GM18517 (cell line): ENCODE measurements around the gene GSTK1.
"Not testable (repeated sequence)": the region's sequence is repeated elsewhere in the genome, so short reads cannot be mapped to it uniquely, and the experiment has no call there.

ENCODE experiments used
- ATAC-seq: cut with Tn5 transposase; IDR thresholded peaks from one replicate; pipeline ENCODE4 v1.9.1; 2021; ENCODE audit warnings: mild to moderate bottlenecking, moderate library complexity; ENCODE audit not compliant: unreplicated experiment

Gene GSTK1

DNA sequence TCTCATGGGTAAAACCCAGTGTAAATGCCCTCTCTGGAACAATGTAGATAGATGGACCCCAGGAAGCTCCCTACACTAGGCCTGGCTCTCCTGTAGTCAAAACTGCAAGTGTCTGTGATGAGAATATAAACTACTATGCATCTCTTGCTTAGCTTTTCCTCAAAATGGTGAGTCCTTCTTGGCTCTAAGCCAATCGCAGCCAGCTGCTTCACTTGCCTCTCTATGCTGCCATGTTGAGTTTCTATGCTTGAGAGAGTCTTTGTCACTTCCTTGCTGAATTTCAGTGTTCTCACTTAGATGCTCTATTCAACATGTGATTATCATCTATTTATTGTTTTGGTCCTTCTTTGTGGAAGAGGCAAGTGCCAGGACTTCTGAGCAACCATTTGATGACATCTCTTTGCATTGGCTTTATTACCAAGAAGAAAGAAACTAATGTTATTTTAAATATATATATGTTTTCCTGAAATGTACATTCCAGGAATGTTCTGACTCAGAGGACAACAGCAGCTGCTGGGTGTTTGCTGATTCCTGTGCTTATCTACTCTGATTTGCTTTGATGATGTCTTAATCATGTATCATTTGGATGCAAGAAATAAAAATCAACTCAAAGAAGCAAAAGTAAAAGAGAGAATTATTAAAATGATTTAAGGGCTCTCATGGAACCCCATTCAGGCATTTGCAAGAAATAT, 24.8 kb upstream of the GSTK1 start:
- ATAC-seq: no peak

GRCh38 chr7:143239813-143240212, 23.4 kb upstream of the GSTK1 start:
- no peak for ATAC-seq

- peak; percentile 93 for ATAC-seq
Measured at GRCh38 chr7:143240291-143241168, 22.7 kb upstream of the GSTK1 start.

DNA sequence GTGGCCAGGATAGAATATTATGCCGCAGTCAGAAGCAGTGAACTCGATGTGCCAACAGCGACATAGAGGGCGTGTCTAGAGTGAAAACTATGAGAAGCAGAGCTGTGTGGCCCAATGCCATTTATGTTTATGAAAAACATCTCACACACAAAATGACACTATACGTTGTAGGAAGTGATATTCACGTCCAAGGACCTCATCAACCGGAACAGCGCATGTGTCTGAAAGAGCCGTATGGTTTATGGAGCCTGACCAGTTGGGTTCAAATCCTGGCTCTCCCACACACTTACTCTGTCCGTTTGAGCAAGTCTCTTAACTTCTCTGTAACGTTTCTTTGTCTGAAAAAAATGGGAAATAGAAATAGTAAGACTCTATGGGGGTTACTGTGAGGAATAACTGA, 20.9 kb upstream of the GSTK1 start:
- no peak for ATAC-seq

GRCh38 chr7:143243111-143243510, 20.1 kb upstream of the GSTK1 start:
- ATAC-seq: no peak

DNA sequence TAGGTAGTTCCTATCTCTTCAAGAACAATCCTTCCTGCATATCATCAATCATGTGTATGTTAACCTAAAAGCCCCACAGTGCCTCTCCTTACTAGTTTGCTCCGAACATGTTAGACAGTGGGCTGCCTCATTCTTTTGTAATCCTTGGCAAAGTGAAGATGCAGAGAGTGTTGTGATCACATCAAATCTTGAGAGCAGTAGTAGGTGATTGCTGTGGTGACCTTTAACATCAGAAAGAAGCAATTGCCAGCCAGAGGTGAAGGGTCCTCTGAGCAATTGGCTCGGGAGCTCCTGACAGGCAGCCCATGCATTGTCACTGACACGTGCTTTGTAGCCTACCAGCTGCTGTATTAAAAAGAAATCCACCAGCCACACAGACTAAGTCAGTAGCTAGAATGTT, 19.6 kb upstream of the GSTK1 start:
- ATAC-seq: no peak

GRCh38 chr7:143244321-143244720, 18.9 kb upstream of the GSTK1 start:
- no peak for ATAC-seq

DNA sequence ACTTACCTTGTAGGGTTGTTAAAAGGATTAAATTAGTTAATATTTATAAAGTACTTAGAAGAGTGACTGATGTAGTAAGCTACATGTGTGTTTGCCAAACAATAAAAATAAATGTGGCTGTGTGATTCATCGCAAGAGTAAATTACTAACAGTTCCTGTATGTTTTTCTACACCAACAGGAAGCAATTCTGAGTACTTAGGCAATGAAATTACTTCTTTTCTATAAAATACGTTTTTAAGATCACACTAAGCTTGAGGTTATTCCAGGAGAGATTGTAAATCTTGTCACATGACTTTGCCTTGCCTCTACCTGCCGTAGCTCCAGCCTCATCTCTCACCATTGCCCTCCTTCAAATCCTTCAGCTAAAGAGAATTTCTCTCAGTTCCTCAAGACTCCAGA, 18.1 kb upstream of the GSTK1 start:
- ATAC-seq: no peak

GRCh38 chr7:143247372-143247771, 15.9 kb upstream of the GSTK1 start:
- ATAC-seq: no peak

GRCh38 chr7:143248761-143249354, 14.4 kb upstream of the GSTK1 start:
- ATAC-seq: no peak

DNA sequence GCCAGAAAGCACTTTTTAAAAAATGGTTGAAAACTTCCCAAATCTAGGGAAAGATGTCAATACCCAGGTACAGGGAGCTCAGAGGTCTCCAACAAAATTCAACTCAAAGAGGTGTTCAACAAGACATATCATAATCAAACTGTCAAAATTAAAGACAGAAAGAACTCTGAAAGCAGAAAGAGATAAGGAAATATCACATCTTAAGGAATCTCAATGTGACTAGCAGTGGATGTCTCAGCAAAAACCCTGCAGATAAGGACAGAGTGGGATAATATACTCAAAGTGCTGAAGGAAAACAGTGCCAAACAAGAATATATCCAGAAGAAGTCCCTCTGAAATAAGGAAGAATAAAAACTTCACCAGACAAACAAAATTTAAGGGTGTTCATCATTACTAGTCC, 13.0 kb upstream of the GSTK1 start:
- ATAC-seq: no peak

GRCh38 chr7:143250822-143251221, 12.4 kb upstream of the GSTK1 start:
- no peak for ATAC-seq

GRCh38 chr7:143252006-143252405, 11.2 kb upstream of the GSTK1 start:
- ATAC-seq: no peak

- no peak for ATAC-seq
Measured at GRCh38 chr7:143255564-143255963, 7.7 kb upstream of the GSTK1 start.

GRCh38 chr7:143256325-143256724, 6.9 kb upstream of the GSTK1 start:
- ATAC-seq: no peak

GRCh38 chr7:143256932-143257331, 6.3 kb upstream of the GSTK1 start:
- ATAC-seq: peak; percentile 86

DNA sequence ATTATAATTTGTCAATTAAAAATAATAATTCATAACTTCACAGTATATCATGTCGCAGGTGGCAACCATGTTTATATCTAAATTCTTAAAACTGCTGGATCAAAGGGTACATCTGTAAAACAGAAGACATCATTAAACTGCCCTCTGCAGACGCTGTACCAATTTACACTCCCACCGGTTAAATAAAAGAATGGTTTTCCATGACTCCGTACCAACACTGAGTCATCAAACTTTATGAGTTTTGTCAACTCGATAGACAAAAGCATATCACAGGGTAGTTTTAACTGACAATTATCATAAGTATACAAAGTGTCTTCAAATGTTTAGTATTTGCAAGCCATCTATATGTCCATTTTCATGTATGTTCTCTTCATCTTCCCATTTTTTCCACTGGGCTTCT, 5.7 kb upstream of the GSTK1 start:
- ATAC-seq: no peak

- peak; percentile 57 for ATAC-seq
Measured at GRCh38 chr7:143258831-143259230, 4.4 kb upstream of the GSTK1 start.

DNA sequence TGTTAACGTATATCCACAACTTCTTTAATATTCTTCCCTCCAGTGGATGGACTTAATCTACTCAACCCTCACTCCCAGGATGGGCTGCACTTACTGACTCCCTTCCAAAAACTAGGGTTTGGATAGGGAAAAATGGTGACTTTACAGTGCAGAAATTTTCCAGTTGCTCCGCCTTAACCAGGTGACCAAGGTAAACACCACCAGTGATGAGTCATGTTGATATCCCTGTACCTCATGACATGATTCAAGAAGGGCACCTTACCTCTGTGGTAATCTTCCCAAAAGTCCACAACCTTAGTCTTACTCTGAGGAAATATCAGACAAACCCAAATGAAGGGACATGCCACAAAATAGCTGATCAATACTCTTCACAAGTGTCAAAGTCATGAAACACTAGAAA, 3.5 kb upstream of the GSTK1 start:
- ATAC-seq: no peak

GRCh38 chr7:143261901-143262300, 1.3 kb upstream of the GSTK1 start:
- ATAC-seq: no peak

DNA sequence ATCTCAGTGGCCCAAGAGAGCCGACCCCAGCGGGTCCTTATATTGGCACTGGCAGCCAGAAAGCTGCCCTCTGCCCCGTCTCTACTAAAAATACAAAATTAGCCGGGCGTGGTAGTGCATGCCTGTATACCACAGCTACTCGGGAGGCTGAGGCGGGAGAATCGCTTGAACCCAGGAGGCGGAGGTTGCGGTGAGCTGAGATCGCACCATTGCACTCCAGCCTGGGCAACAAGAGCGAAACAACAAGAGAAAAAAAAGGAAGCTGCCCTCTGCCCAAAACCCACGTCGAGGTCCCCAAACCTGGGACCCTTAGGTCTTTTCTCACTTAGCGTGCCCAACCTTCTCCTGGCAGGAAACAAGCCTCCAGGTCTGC, 941 bp downstream of the GSTK1 start:
- not testable (repeated sequence) for ATAC-seq
